ENCODE data around the gene SVEP1.

- TF ChIP-seq CTCF (optimal IDR thresholded peaks at IDR 0.05 in 1 of 3, IDR thresholded peaks at IDR 0.05 in 1 of 3, conservative IDR thresholded peaks at IDR 0.05 in 1 of 3; ENCODE audit: extremely low read depth in 1 of 3, insufficient read depth in 2 of 3, low read length in 3 of 3): no peak
- no peak for TF ChIP-seq EZH2 (IDR thresholded peaks at IDR 0.05; ENCODE audit: low read length)
Observed at GRCh38 chr9:110606179-110606790, 26.7 kb upstream of the SVEP1 start.

Data from keratinocyte (primary cell).